HEK293 (cell line): ENCODE results near the gene AUP1.

ENCODE experiments used
- CTCF ChIA-PET: fragments of 350-600 bp; formaldehyde crosslinking; extraction: SDS; loops from one replicate; lab custom pipeline; 2021; ENCODE audit warnings: antibody characterized with exemption; lab: Yijun Ruan, JAX
- POLR2A ChIA-PET: fragments of 300-600 bp; formaldehyde crosslinking; extraction: SDS; loops from one replicate; lab custom pipeline; 2020; ENCODE audit warnings: antibody characterized with exemption, inconsistent platforms; lab: Yijun Ruan, JAX
- H3K27ac ChIP-seq: fragments of 200-500 bp; sonication (Bioruptor generic); 2 replicates; pipeline ENCODE4 v1.5.1; 2014; ENCODE audit warnings: low read depth, low read length, control low read depth, inconsistent platforms; ENCODE audit errors: extremely low read depth
- H3K36me3 ChIP-seq, 2 experiments: fragments of 200-500 bp in 1 of 2; sonication (Bioruptor generic) in 1 of 2; 1 replicate in 1 of 2; 2 replicates in 1 of 2; pipeline ENCODE4 v1.5.1; 2014 to 2017; ENCODE audit warnings: inconsistent platforms in 2 of 2, low read length in 2 of 2; ENCODE audit not compliant: control insufficient read depth in 2 of 2, insufficient read depth in 1 of 2
- H3K4me1 ChIP-seq: fragments of 200-500 bp; sonication (Bioruptor generic); 2 replicates; pipeline ENCODE4 v1.5.1; 2014; ENCODE audit warnings: mild to moderate bottlenecking, low read length, inconsistent platforms; ENCODE audit not compliant: control insufficient read depth, insufficient read depth
- H3K4me3 ChIP-seq: 2 replicates; pipeline ENCODE4 v1.5.1; 2011; ENCODE audit warnings: low read depth, mild to moderate bottlenecking, control low read depth, low read length, moderate library complexity
- H3K9me3 ChIP-seq: fragments of 200-500 bp; sonication (Bioruptor generic); 2 replicates; pipeline ENCODE4 v1.5.1; 2014; ENCODE audit warnings: low read depth, low read length, inconsistent platforms; ENCODE audit not compliant: control insufficient read depth, insufficient read depth
- MEIS1 ChIP-seq: sonication (generic); formaldehyde crosslinking; IDR thresholded peaks from 2 replicates; pipeline ENCODE4 v1.8.1; 2022; ENCODE audit warnings: missing genetic modification reagents, mild to moderate bottlenecking, borderline replicate concordance
- SP7 ChIP-seq: fragments of 450-650 bp; formaldehyde crosslinking; IDR thresholded peaks from 2 replicates; pipeline ENCODE4 v1.5.1; 2016; ENCODE audit warnings: missing biosample characterization, missing genetic modification characterization
- ZBTB7A ChIP-seq: fragments of 450-650 bp; formaldehyde crosslinking; IDR thresholded peaks from 2 replicates; pipeline ENCODE4 v1.5.1; 2016; ENCODE audit warnings: low read depth, missing biosample characterization, missing genetic modification characterization
- ZIC2 ChIP-seq: fragments of 450-650 bp; formaldehyde crosslinking; IDR thresholded peaks from 2 replicates; pipeline ENCODE4 v1.5.1; 2016; ENCODE audit warnings: missing biosample characterization, missing genetic modification characterization
- ZNF133 ChIP-seq: fragments of 450-650 bp; formaldehyde crosslinking; IDR thresholded peaks from 2 replicates; pipeline ENCODE4 v1.5.1; 2016; ENCODE audit warnings: missing biosample characterization, missing genetic modification characterization
- ZNF169 ChIP-seq: fragments of 450-650 bp; formaldehyde crosslinking; IDR thresholded peaks from 2 replicates; pipeline ENCODE4 v1.5.1; 2016; ENCODE audit warnings: missing biosample characterization, missing genetic modification characterization
- ZNF174 ChIP-seq: fragments of 450-650 bp; formaldehyde crosslinking; IDR thresholded peaks from 2 replicates; pipeline ENCODE4 v1.5.0; 2017; ENCODE audit warnings: missing biosample characterization, mild to moderate bottlenecking, missing genetic modification characterization
- ZNF324 ChIP-seq: fragments of 450-650 bp; formaldehyde crosslinking; IDR thresholded peaks from 2 replicates; pipeline ENCODE4 v1.5.1; 2016; ENCODE audit warnings: missing biosample characterization, missing genetic modification characterization
- ZNF335 ChIP-seq: fragments of 450-650 bp; formaldehyde crosslinking; conservative IDR thresholded peaks from 2 replicates; pipeline ENCODE4 v1.5.1; 2016; ENCODE audit warnings: missing biosample characterization, missing genetic modification characterization
- ZNF423 ChIP-seq: fragments of 450-650 bp; formaldehyde crosslinking; IDR thresholded peaks from 2 replicates; pipeline ENCODE4 v1.5.1; 2016; ENCODE audit warnings: missing biosample characterization, missing genetic modification characterization
- ZNF530 ChIP-seq: fragments of 450-650 bp; formaldehyde crosslinking; IDR thresholded peaks from 2 replicates; pipeline ENCODE4 v1.5.1; 2016; ENCODE audit warnings: low read depth, missing biosample characterization, missing genetic modification characterization
- ZNF549 ChIP-seq: fragments of 450-650 bp; IDR thresholded peaks from 2 replicates; pipeline ENCODE4 v1.5.1; 2018; ENCODE audit warnings: missing biosample characterization, missing genetic modification characterization, mild to moderate bottlenecking, inconsistent platforms, moderate library complexity
- ZNF561 ChIP-seq: fragments of 450-650 bp; IDR thresholded peaks from 2 replicates; pipeline ENCODE4 v1.5.1; 2018; ENCODE audit warnings: missing biosample characterization, missing genetic modification characterization, borderline replicate concordance
- ZNF621 ChIP-seq: fragments of 450-650 bp; formaldehyde crosslinking; IDR thresholded peaks from 2 replicates; pipeline ENCODE4 v1.5.1; 2017; ENCODE audit warnings: missing biosample characterization, missing genetic modification characterization
- ZSCAN30 ChIP-seq: fragments of 450-650 bp; IDR thresholded peaks from 2 replicates; pipeline ENCODE4 v1.5.1; 2018; ENCODE audit warnings: missing biosample characterization, mild to moderate bottlenecking, missing genetic modification characterization, moderate library complexity
- TF ChIP-seq, protein P1 (sequence below): fragments of 450-650 bp; formaldehyde crosslinking; optimal IDR thresholded peaks from 2 replicates; pipeline ENCODE3; 2016; ENCODE audit warnings: missing biosample characterization, mild to moderate bottlenecking, missing genetic modification characterization
- TF ChIP-seq, protein P2 (sequence below): fragments of 450-650 bp; formaldehyde crosslinking; IDR thresholded peaks from 2 replicates; pipeline ENCODE4 v1.5.1; 2016; ENCODE audit warnings: missing biosample characterization, missing genetic modification characterization
- TF ChIP-seq, protein P3 (sequence below): fragments of 450-650 bp; formaldehyde crosslinking; IDR thresholded peaks from 2 replicates; pipeline ENCODE4 v1.5.1; 2016; ENCODE audit warnings: missing biosample characterization, missing genetic modification characterization
- TF ChIP-seq, protein P4 (sequence below): fragments of 450-650 bp; formaldehyde crosslinking; IDR thresholded peaks from 2 replicates; pipeline ENCODE4 v1.5.1; 2016; ENCODE audit warnings: missing biosample characterization, missing genetic modification characterization, low read depth

Gene AUP1

DNA sequence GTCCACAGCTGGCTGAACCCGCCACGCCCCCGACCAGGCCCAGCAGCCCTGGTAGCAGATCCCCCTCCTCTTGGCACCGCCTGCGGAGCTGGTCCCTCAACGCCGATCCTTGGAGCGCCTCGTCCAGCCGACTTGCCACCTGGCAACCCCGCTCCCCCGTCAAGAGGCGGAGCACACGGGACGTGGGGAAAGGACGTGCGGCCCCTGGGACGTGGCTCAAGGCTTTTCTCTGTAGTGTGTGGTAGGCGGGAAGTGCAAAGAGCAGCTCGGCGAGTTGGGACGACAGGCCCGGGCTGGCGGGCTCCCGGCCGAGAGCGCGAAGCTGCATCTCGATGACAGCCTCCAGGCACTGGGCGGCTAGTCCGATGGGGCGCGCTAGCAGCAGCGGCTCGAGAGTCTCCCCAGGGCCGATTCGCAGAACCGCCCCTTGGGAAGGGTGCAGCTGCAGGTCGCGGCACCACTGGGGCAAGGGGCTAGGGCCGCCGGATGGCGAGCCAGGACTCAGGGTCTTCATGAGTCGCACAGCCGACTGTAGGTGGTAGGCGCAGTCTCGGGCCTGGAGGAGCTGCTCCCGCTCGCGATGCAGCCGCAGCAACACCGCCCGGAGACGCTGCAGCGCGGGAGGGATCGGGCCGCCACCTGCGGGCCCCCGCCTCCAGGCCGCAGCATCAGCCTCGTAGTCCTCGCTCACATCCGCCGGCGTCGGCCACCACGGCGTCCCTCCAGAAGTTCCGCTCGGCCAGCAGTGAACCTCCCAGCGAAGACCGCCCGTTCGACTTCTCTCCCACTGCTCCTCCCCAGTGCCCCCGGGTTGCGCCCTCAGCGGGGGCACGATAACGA is 47.3 kb downstream of the AUP1 start (continued):
- TF ChIP-seq ZBTB7A (peak; percentile 63), ZNF174 (tag by site-specific recombination) (no peak), ZNF324 (no peak)

DNA sequence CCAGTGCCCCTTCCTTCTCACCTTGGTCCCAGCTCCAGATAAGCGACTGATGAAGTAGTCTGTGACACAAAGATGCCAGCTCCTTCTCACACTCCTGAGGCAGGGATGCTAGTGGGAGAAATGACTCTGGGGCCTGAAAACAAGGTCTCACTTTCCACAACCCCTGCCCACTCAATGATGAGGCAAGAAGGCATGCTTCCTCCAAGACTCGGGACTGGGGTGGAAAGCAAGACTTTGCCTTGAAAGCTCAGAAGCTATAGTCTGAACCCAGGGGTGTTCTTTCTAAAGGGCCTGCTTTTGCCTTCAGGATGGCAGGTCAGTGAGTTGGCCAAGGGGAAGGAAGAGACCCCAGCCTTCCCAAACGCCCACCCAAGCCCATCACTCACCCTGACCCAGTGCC is 48.1 kb downstream of the AUP1 start:
- TF ChIP-seq SP7 (tag by site-specific recombination) (no peak), MEIS1 (no peak), ZNF174 (tag by site-specific recombination) (no peak), ZNF530 (tag by site-specific recombination) (no peak), ZNF561 (tag by site-specific recombination) (no peak), ZSCAN30 (tag by site-specific recombination) (no peak), ZNF621 (tag by site-specific recombination) (no peak), ZNF133 (tag by site-specific recombination) (no peak), ZNF169 (tag by site-specific recombination) (no peak), ZNF423 (tag by site-specific recombination) (no peak), ZIC2 (tag by site-specific recombination) (no peak), ZNF335 (tag by site-specific recombination) (no peak), ZNF549 (tag by site-specific recombination) (no peak)
- TF ChIP-seq, protein P1, sequence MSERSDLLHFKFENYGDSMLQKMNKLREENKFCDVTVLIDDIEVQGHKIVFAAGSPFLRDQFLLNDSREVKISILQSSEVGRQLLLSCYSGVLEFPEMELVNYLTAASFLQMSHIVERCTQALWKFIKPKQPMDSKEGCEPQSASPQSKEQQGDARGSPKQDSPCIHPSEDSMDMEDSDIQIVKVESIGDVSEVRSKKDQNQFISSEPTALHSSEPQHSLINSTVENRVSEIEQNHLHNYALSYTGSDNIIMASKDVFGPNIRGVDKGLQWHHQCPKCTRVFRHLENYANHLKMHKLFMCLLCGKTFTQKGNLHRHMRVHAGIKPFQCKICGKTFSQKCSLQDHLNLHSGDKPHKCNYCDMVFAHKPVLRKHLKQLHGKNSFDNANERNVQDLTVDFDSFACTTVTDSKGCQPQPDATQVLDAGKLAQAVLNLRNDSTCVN: no peak
- TF ChIP-seq, protein P2, sequence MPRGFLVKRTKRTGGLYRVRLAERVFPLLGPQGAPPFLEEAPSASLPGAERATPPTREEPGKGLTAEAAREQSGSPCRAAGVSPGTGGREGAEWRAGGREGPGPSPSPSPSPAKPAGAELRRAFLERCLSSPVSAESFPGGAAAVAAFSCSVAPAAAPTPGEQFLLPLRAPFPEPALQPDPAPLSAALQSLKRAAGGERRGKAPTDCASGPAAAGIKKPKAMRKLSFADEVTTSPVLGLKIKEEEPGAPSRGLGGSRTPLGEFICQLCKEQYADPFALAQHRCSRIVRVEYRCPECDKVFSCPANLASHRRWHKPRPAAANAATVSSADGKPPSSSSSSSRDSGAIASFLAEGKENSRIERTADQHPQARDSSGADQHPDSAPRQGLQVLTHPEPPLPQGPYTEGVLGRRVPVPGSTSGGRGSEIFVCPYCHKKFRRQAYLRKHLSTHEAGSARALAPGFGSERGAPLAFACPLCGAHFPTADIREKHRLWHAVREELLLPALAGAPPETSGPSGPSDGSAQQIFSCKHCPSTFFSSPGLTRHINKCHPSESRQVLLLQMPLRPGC (tag by site-specific recombination): no peak
- TF ChIP-seq, protein P3, sequence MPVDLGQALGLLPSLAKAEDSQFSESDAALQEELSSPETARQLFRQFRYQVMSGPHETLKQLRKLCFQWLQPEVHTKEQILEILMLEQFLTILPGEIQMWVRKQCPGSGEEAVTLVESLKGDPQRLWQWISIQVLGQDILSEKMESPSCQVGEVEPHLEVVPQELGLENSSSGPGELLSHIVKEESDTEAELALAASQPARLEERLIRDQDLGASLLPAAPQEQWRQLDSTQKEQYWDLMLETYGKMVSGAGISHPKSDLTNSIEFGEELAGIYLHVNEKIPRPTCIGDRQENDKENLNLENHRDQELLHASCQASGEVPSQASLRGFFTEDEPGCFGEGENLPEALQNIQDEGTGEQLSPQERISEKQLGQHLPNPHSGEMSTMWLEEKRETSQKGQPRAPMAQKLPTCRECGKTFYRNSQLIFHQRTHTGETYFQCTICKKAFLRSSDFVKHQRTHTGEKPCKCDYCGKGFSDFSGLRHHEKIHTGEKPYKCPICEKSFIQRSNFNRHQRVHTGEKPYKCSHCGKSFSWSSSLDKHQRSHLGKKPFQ (tag by site-specific recombination): no peak
- TF ChIP-seq, protein P4, sequence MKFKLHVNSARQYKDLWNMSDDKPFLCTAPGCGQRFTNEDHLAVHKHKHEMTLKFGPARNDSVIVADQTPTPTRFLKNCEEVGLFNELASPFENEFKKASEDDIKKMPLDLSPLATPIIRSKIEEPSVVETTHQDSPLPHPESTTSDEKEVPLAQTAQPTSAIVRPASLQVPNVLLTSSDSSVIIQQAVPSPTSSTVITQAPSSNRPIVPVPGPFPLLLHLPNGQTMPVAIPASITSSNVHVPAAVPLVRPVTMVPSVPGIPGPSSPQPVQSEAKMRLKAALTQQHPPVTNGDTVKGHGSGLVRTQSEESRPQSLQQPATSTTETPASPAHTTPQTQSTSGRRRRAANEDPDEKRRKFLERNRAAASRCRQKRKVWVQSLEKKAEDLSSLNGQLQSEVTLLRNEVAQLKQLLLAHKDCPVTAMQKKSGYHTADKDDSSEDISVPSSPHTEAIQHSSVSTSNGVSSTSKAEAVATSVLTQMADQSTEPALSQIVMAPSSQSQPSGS (tag by site-specific recombination): no peak
- TF ChIP-seq, all 188 proteins: peak for 0
- CTCF ChIA-PET: interaction anchor here (0.7 to 5.0 kb wide), 7 partner anchors 9 to 147 kb away, joined by 3 to 72 read pairs (median 5); partner anchors contain the start of gene MRPL53
- POLR2A ChIA-PET: interaction anchor here (0.8 to 4.0 kb wide), 8 partner anchors 9 to 745 kb away, joined by 3 to 37 read pairs (median 8); partner anchors contain the start of genes AUP1, HTRA2, INO80B and MOGS
- Histone ChIP-seq H3K9me3 (no peaks in the 10 kb centered on the region), H3K27ac (no peak overlapping the region; the same call in 1 of the 2 replicates), H3K36me3 (peaks cover 45 to 54% of the 10 kb centered on the region in 2 experiments), H3K4me3 (peak overlapping the region; percentile 92), H3K4me1 (no peaks in the 10 kb centered on the region)
